AG09309 (cell line): Measurements from ENCODE around the gene TMA7B.
"Not testable (repeated sequence)": the region's sequence is repeated elsewhere in the genome, so short reads cannot be mapped to it uniquely, and the experiment has no call there.

ENCODE experiments used
- DNase-seq: peaks from one replicate; pipeline ENCODE4 v3.0.0-alpha.2; 2010; ENCODE audit warnings: low read depth
- H3K4me3 ChIP-seq: 2 replicates; pipeline ENCODE4 v1.5.1; 2011; ENCODE audit warnings: mild to moderate bottlenecking, low read depth, low read length, moderate library complexity; ENCODE audit not compliant: control insufficient read depth
- TF ChIP-seq, protein P1 (sequence below): IDR thresholded peaks from 2 replicates; pipeline ENCODE4 v1.5.1; 2011; ENCODE audit warnings: mild to moderate bottlenecking, low read depth, low read length, inconsistent platforms; ENCODE audit not compliant: insufficient read depth, control insufficient read depth; ENCODE audit errors: missing control alignments

Gene TMA7B

DNA sequence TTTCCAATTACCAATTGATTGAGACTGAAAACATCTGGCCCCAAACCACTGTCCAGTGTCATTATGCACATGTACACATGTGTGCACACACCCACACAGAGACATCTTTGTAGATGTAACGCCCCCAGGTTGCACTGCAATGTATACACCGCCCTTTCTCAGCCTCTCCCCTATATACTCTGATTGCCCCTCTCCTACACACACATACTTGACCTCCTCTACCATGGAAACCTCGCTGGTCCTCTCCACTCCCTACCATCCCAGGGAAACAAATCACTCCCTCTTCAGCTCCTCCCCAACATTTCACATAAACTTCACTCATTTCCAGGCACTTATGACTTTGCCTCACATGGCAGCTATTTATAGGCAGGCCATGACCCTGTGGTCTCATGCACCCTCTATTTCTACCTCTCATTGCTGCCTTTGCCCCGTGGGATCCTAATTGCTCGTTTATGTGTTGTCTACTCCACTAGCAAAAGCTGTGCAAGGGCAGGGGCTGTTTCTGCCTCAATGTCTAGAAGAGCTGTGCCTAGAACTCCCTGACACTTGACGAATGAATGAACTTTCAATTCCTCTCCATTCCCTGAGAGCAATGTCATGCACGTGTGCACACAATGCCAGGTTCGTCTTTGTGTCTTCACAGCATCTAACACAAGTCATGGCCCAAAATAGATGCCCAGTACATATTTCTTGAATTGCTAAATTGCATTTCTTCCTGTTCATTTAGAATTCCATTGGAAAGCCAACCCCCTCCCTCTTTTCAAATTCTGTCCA, 10.0 kb upstream of the TMA7B start:
- TF ChIP-seq, protein P1, sequence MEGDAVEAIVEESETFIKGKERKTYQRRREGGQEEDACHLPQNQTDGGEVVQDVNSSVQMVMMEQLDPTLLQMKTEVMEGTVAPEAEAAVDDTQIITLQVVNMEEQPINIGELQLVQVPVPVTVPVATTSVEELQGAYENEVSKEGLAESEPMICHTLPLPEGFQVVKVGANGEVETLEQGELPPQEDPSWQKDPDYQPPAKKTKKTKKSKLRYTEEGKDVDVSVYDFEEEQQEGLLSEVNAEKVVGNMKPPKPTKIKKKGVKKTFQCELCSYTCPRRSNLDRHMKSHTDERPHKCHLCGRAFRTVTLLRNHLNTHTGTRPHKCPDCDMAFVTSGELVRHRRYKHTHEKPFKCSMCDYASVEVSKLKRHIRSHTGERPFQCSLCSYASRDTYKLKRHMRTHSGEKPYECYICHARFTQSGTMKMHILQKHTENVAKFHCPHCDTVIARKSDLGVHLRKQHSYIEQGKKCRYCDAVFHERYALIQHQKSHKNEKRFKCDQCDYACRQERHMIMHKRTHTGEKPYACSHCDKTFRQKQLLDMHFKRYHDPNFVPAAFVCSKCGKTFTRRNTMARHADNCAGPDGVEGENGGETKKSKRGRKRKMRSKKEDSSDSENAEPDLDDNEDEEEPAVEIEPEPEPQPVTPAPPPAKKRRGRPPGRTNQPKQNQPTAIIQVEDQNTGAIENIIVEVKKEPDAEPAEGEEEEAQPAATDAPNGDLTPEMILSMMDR: no peak
- H3K4me3 ChIP-seq: no peak overlapping the region
- DNase-seq: no peak

DNA sequence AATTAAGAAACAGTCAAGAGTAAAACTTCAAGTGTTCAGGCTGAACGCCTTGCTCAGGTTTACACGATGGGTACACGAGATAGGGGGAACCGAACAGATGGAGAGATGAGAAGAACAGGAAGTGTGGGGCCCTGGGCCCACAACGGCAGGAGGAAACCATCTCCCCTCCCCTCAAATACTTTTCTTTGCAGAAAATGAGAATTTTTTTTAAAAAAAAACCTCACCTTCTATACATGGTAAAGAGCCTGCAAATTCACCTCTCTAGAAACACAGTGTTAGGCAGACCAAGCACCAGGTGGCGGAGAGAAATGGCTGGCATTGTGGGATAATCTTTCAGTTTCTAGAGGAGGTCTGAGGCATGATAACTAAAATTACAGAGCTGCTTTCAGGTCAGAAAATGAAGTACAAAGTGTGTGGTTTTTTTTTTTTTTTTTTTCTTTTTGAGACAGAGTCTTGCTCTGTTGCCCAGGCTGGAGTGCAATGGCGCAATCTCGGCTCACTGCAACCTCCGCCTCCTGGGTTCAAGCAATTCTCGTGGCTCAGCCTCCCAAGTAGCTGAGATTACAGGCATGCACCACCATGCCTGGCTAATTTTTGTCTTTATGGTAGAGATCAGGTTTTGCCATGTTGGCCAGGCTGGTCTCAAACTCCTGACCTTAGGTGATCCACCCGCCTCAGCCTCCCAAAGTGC, 8.4 kb upstream of the TMA7B start:
- DNase-seq, H3K4me3 ChIP-seq: not testable (repeated sequence)

DNA sequence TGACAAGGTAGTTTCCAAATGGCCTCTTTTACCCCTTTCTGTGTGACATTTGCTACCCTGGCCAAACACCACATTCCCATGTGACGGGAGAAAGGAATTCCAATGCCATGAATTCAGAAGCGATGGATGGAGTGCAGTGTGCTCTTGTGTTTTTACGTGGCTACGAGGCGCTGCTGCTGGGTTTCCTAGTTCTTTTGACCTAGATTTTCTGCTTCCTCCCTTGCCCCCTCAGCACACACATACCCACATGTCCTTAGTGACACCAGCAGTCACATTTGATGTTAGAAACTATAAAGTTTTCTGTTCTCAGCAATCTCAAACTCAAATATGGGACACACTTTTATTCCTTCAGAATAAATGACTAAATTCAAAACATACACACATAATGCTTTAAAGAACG, 7.8 kb upstream of the TMA7B start:
- no peak overlapping the region for H3K4me3 ChIP-seq
- TF ChIP-seq, protein P1: no peak
- no peak for DNase-seq

DNA sequence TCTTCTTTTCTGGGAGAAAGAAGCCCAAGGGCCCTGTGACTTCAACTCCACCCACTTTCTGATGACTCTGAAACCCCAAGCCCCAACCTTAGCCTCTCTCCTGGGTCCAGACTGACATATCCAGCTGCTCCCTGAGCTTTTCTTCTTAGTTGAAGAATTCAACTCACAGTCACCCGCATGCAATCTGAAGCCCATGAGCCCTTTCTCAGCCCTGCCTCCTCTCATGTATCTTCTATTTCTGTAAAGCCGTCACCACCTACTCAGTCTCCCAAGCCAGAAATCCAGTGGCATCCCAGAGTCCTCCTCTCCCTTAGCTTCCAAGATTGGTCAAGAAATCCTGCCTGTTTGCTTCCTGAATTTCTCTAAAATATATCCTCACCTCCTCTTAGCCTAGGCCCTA, 7.1 kb upstream of the TMA7B start:
- DNase-seq: no peak
- TF ChIP-seq, protein P1: no peak
- no peak overlapping the region for H3K4me3 ChIP-seq

DNA sequence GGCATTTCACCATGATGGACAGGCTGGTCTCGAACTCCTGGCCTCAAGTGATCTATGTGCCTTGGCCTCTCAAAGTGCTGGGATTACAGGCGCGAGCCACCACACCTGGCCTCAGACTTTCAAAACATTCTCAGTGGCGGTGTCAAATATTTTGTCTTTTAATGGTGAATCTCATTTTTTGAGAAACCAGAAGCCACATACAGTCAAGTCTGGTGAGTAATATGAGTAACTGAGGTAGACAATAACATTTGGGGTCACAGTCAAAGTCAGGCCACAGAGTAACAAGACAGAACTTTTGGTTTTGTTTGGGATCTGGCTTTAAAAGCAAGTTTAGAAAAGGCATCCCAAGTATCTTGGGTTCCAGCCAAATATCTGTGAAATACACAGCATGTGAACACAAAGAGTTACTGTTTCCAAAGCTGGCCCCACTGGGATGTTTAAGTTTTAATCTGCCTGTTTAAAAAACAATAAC, 5.6 kb upstream of the TMA7B start:
- TF ChIP-seq, protein P1: no peak
- no peak overlapping the region for H3K4me3 ChIP-seq
- peak; percentile 57 for DNase-seq

DNA sequence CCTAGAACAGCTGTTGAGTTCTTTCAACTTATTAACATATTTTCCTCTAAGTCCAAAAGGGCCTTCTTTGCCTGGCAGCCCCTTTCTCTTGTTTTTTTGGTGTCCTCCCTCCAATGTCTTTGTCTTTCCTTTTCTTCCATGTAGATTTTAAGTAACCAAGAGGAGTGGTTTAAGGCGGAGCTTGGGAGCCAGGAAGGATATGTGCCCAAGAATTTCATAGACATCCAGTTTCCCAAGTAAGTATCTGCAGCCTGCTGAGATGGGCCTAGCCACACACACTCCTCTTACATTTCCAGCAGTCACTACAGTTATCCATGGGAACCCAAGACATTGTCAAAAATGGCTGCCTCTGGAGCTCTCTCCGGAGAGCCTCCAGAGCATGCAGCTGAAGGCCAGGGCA, 4.5 kb upstream of the TMA7B start:
- DNase-seq: no peak
- TF ChIP-seq, protein P1: no peak
- no peak overlapping the region for H3K4me3 ChIP-seq
